Measurements from ENCODE around the gene SPTSSB. TPM values are rescaled to one million over a fixed set of nuclear protein-coding genes. Genes with fewer than 3 reads are reported as not detected.

The SPTSSB gene
- total RNA-seq, 1 donor from 2014 or later, result 0.74 TPM

- H3K9me3 Mint-ChIP-seq, result no peaks in the 10 kb centered on the region
Measured at GRCh38 chr3:161406594-161407555, 35.6 kb upstream of the SPTSSB start.

GRCh38 chr3:161405836-161406235, 34.5 kb upstream of the SPTSSB start:
- no peak for TF ChIP-seq CTCF (IDR thresholded peaks at IDR 0.05; ENCODE audit: unreplicated experiment)
- peaks cover 7% of the 10 kb centered on the region for H3K4me1 Mint-ChIP-seq
- no peak for DNase-seq (ENCODE audit: low spot score in 2 of 2, unreplicated experiment in 2 of 2)
- H3K27ac Mint-ChIP-seq, result no peak overlapping the region
- H3K4me3 Mint-ChIP-seq, result no peak overlapping the region
- no peaks in the 10 kb centered on the region for H3K36me3 Mint-ChIP-seq
- H3K27me3 Mint-ChIP-seq (ENCODE audit: low read depth), result no peaks in the 10 kb centered on the region
- no peaks in the 10 kb centered on the region for H3K9me3 Mint-ChIP-seq

More at GRCh38 chr3:161406594-161407555, 35.6 kb upstream of the SPTSSB start:
- no peaks in the 10 kb centered on the region for H3K36me3 Mint-ChIP-seq
- H3K4me1 Mint-ChIP-seq, result no peaks in the 10 kb centered on the region
- no peak for DNase-seq (ENCODE audit: low spot score in 2 of 2, unreplicated experiment in 2 of 2)
- no peak for TF ChIP-seq CTCF (IDR thresholded peaks at IDR 0.05; ENCODE audit: unreplicated experiment)
- H3K27me3 Mint-ChIP-seq (ENCODE audit: low read depth), result no peaks in the 10 kb centered on the region
- H3K27ac Mint-ChIP-seq, result no peak overlapping the region
- H3K4me3 Mint-ChIP-seq, result no peak overlapping the region

GRCh38 chr3:161405087-161405486, 33.8 kb upstream of the SPTSSB start:
- peaks cover 7% of the 10 kb centered on the region for H3K4me1 Mint-ChIP-seq

GRCh38 chr3:161403251-161403650, 31.9 kb upstream of the SPTSSB start:
- peaks cover 14% of the 10 kb centered on the region for H3K9me3 Mint-ChIP-seq
- no peak for TF ChIP-seq CTCF (IDR thresholded peaks at IDR 0.05; ENCODE audit: unreplicated experiment)
- no peak overlapping the region for H3K4me3 Mint-ChIP-seq
- no peak overlapping the region for H3K27ac Mint-ChIP-seq
- DNase-seq (ENCODE audit: low spot score in 2 of 2, unreplicated experiment in 2 of 2), result no peak
- H3K36me3 Mint-ChIP-seq, result no peaks in the 10 kb centered on the region
- H3K4me1 Mint-ChIP-seq, result peaks cover 7% of the 10 kb centered on the region
- H3K27me3 Mint-ChIP-seq (ENCODE audit: low read depth), result no peaks in the 10 kb centered on the region

More at GRCh38 chr3:161405087-161405486, 33.8 kb upstream of the SPTSSB start:
- Mint-ChIP-seq H3K27ac (no peak overlapping the region), H3K36me3 (no peaks in the 10 kb centered on the region), H3K9me3 (no peaks in the 10 kb centered on the region), H3K4me3 (no peak overlapping the region), H3K27me3 (ENCODE audit: low read depth) (no peaks in the 10 kb centered on the region)
- no peak for TF ChIP-seq CTCF (IDR thresholded peaks at IDR 0.05; ENCODE audit: unreplicated experiment)
- DNase-seq (ENCODE audit: low spot score in 2 of 2, unreplicated experiment in 2 of 2), result no peak

GRCh38 chr3:161401389-161401788, 30.1 kb upstream of the SPTSSB start:
- H3K27me3 Mint-ChIP-seq (ENCODE audit: low read depth), result no peaks in the 10 kb centered on the region
- TF ChIP-seq CTCF (IDR thresholded peaks at IDR 0.05; ENCODE audit: unreplicated experiment), result no peak
- H3K9me3 Mint-ChIP-seq, result peaks cover 21% of the 10 kb centered on the region
- peaks cover 7% of the 10 kb centered on the region for H3K4me1 Mint-ChIP-seq
- H3K36me3 Mint-ChIP-seq, result no peaks in the 10 kb centered on the region
- no peak for DNase-seq (ENCODE audit: low spot score in 2 of 2, unreplicated experiment in 2 of 2)
- no peak overlapping the region for H3K27ac Mint-ChIP-seq
- H3K4me3 Mint-ChIP-seq, result no peak overlapping the region

Data from mesothelial cell of epicardium (in vitro differentiated cells).